Brain pericyte (primary cell): ENCODE results near the gene ZNF749.
"Not testable (repeated sequence)": the region's sequence is repeated elsewhere in the genome, so short reads cannot be mapped to it uniquely, and the experiment has no call there.

Source experiments
- DNase-seq: peaks from one replicate; pipeline ENCODE4 v3.0.0-alpha.2; 2012; ENCODE audit warnings: low read depth, low spot score

ZNF749 gene

GRCh38 chr19:57465680-57466381 is 30.7 kb downstream of the ZNF749 start:
- DNase-seq: no peak

- DNase-seq: no peak
Measured at GRCh38 chr19:57466489-57466888, 31.4 kb downstream of the ZNF749 start.

- DNase-seq: no peak
Measured at GRCh38 chr19:57473646-57474045, 38.5 kb downstream of the ZNF749 start.

- peak; percentile 70 for DNase-seq
Measured at GRCh38 chr19:57477191-57478008, 42.3 kb downstream of the ZNF749 start, which contains the start of gene ZNF772. ZNF772 (minus strand) TSS chr19:57477566; CDS start chr19:57477309, 257 bp downstream.

- DNase-seq: peak; percentile 41
Measured at GRCh38 chr19:57487477-57488298, 52.6 kb downstream of the ZNF749 start, which contains the start of gene ZNF419. ZNF419 (plus strand) TSS chr19:57487750; CDS start chr19:57487951, 201 bp downstream.

- not testable (repeated sequence) for DNase-seq
Measured at GRCh38 chr19:57488299-57488644, 53.1 kb downstream of the ZNF749 start.
